K562 (cell line): ENCODE data around the gene CDK11B. TPM values are rescaled to one million over a fixed set of nuclear protein-coding genes. Genes with fewer than 3 reads are reported as not detected.

Experiments
- ATAC-seq: fragments of 200-7000 bp; cut with Tn5 transposase; 3 replicates; pipeline ENCODE4 v1.9.1; 2020; ENCODE audit warnings: moderate library complexity
- BruUV-seq: library from RNA; stranded (reverse); fragments of 400-500 nt; replicated peaks from 2 replicates; lab custom pipeline; 2021; lab: Mats Ljungman, UMichigan
- CTCF ChIA-PET: fragments of 300-600 bp; formaldehyde crosslinking; extraction: SDS; loops from one replicate; lab custom pipeline; 2021; ENCODE audit warnings: low intra/inter-chr PET ratio; lab: Yijun Ruan, JAX
- POLR2A ChIA-PET: fragments of 300-600, 350-650 bp; sonication (Branson Sonifier 250); formaldehyde crosslinking; extraction: SDS; loops from one replicate; lab custom pipeline; 2021; ENCODE audit warnings: antibody characterized with exemption, inconsistent platforms; lab: Yijun Ruan, JAX
- DNase-seq, 4 experiments: peaks; one replicate each; pipeline versions ENCODE4 v3.0.0 to v3.0.0-alpha.2; 2011 to 2018; ENCODE audit warnings: low spot score in 3 of 4, mixed read lengths in 3 of 4; ENCODE audit errors: extremely low read depth in 1 of 4
- FAIRE-seq: peaks from 2 replicates; lab custom pipeline; 2011; peaks lifted over from hg19 to GRCh38; lab: Jason Lieb, UNC
- H2AFZ ChIP-seq: 2 replicates; pipeline ENCODE4 v1.6.0; 2011; ENCODE audit warnings: low read depth, low read length, control low read depth, inconsistent platforms
- H3K27ac ChIP-seq: fragments of 200-600 bp; 3 replicates; pipeline ENCODE4 v1.8.0; 2011; ENCODE audit warnings: low read depth, mild to moderate bottlenecking, control low read depth, inconsistent platforms, low read length, moderate library complexity, mixed read lengths; ENCODE audit errors: extremely low read depth
- H3K27me3 ChIP-seq, 2 experiments: fragments of 300-600 bp in 1 of 2; 2 replicates in 1 of 2; 3 replicates in 1 of 2; pipeline versions ENCODE4 v1.6.0 to v1.8.0; 2011; ENCODE audit warnings: inconsistent platforms in 2 of 2, low read length in 2 of 2, mild to moderate bottlenecking in 1 of 2, mixed read lengths in 1 of 2, moderate library complexity in 1 of 2; ENCODE audit not compliant: control insufficient read depth in 2 of 2, insufficient read depth in 2 of 2
- H3K36me3 ChIP-seq: fragments of 300-600 bp; 3 replicates; pipeline ENCODE4 v1.8.0; 2011; ENCODE audit warnings: mild to moderate bottlenecking, low read length, inconsistent platforms; ENCODE audit not compliant: control insufficient read depth, insufficient read depth
- H3K4me1 ChIP-seq, 2 experiments: fragments of 200-600 bp in 1 of 2; replicated peaks in 1 of 2; 2 replicates in 1 of 2; 3 replicates in 1 of 2; pipeline versions ENCODE4 v1.5.1 to v1.8.0; 2011; ENCODE audit warnings: inconsistent platforms in 2 of 2, low read length in 2 of 2, mild to moderate bottlenecking in 1 of 2, mixed read lengths in 1 of 2, moderate library complexity in 1 of 2; ENCODE audit not compliant: control insufficient read depth in 2 of 2, insufficient read depth in 2 of 2
- H3K4me2 ChIP-seq: 2 replicates; pipeline ENCODE4 v1.6.1; 2011; ENCODE audit warnings: low read length, control low read depth, inconsistent platforms, mixed read lengths; ENCODE audit not compliant: insufficient read depth
- H3K4me3 ChIP-seq: fragments of 200-600 bp; sonication (generic), shearing (Covaris generic); 2 replicates; pipeline ENCODE4 v1.5.1; 2016; ENCODE audit warnings: control low read depth, inconsistent platforms
- H3K79me2 ChIP-seq: fragments of 200-600 bp; 3 replicates; pipeline ENCODE4 v1.8.0; 2011; ENCODE audit warnings: low read length, inconsistent platforms; ENCODE audit not compliant: control insufficient read depth, insufficient read depth
- H3K9ac ChIP-seq, 2 experiments: 2 replicates each; pipeline versions ENCODE4 v1.6.0 to v1.6.1; 2011; ENCODE audit warnings: low read depth in 2 of 2, low read length in 2 of 2, control low read depth in 1 of 2, inconsistent platforms in 1 of 2, mild to moderate bottlenecking in 1 of 2, mixed read lengths in 1 of 2; ENCODE audit not compliant: insufficient read depth in 1 of 2
- H3K9me1 ChIP-seq: one replicate; pipeline ENCODE4 v1.6.0; 2011; ENCODE audit warnings: inconsistent platforms, mild to moderate bottlenecking, low read length, moderate library complexity; ENCODE audit not compliant: control insufficient read depth, insufficient read depth
- H3K9me3 ChIP-seq: replicated peaks from 2 replicates; pipeline ENCODE4 v1.5.1; 2011; ENCODE audit warnings: low read depth, low read length, inconsistent platforms; ENCODE audit not compliant: control insufficient read depth, insufficient read depth
- H4K20me1 ChIP-seq: replicated peaks from 2 replicates; pipeline ENCODE4 v1.6.1; 2011; ENCODE audit warnings: low read length, inconsistent platforms, mixed read lengths; ENCODE audit not compliant: control insufficient read depth, insufficient read depth
- CBFB ChIP-seq: sonication (generic); formaldehyde crosslinking; IDR thresholded peaks from 2 replicates; pipeline ENCODE4 v1.4.0; 2020; ENCODE audit warnings: mild to moderate bottlenecking, missing genetic modification reagents
- HNRNPL ChIP-seq: fragments of 200-400 bp; formaldehyde crosslinking; IDR thresholded peaks from 2 replicates; pipeline ENCODE4 v1.6.1; 2017; ENCODE audit warnings: low read depth, mild to moderate bottlenecking, low read length
- ZNF354B ChIP-seq: fragments of 250-450 bp; sonication (Bioruptor Pico); IDR thresholded peaks from 2 replicates; pipeline ENCODE4 v1.4.0; 2020
- ZNF561 ChIP-seq: fragments of 450-650 bp; formaldehyde crosslinking; conservative IDR thresholded peaks from 2 replicates; pipeline ENCODE4 v1.4.0; 2020; ENCODE audit warnings: mild to moderate bottlenecking, moderate library complexity
- ZNF696 ChIP-seq: fragments of 250-450 bp; sonication (Bioruptor Pico); conservative IDR thresholded peaks from 2 replicates; pipeline ENCODE4 v1.4.0; 2020; ENCODE audit warnings: mild to moderate bottlenecking, moderate library complexity
- WGBS: fragments of 100-300 bp; shearing (Covaris generic); methylation state at CpG from one replicate; pipeline ENCODE4 v1.1.6; 2016; ENCODE audit warnings: low coverage, mixed read lengths; ENCODE audit not compliant: insufficient coverage; ENCODE audit errors: missing lambda C conversion rate; 5-methylcytosine and 5-hydroxymethylcytosine counted together
- in situ Hi-C: fragments of 300-500 bp; cut with MboI; formaldehyde crosslinking; loops from 4 replicates; pipeline ENCODE4 v1.15.0; 2018; ENCODE audit warnings: inconsistent platforms, mixed read lengths
- intact Hi-C: fragments of 100-400 bp; cut with micrococcal nuclease; formaldehyde crosslinking; loops from 2 replicates; pipeline ENCODE4 v1.14.2; 2022
- polyA plus RNA-seq, 8 experiments: library from polyadenylated mRNA; depleted of rRNA in 4 of 8; stranded (reverse) in 5 of 8; unstranded in 3 of 8; fragments of >200 nt; fragmentation: Nextera tagmentation in 2 of 8; fragmentation: Illumina TruSeq in 1 of 8; extraction: Ambion mirVana in 2 of 8; extraction: Trizol in 1 of 8; gene quantifications; 2 replicates each; pipeline versions ENCODE4 v1.2.1 to v1.2.3, GENCODE V29; 2011 to 2014; ENCODE audit warnings: inconsistent platforms in 1 of 8, missing spikeins in 1 of 8
- total RNA-seq, 7 experiments: library from RNA; depleted of rRNA in 6 of 7; stranded (reverse); fragments of >200 nt in 6 of 7; fragmentation: Illumina TruSeq in 2 of 7; extraction: Trizol in 2 of 7; gene quantifications; 2 replicates each; pipeline versions ENCODE4 v1.2.1 to v1.2.3, GENCODE V29; 2011 to 2021; ENCODE audit warnings: low replicate concordance in 1 of 7
- TF ChIP-seq, protein P1 (sequence below): IDR thresholded peaks from 2 replicates; pipeline ENCODE4 v1.6.1; 2011; ENCODE audit warnings: borderline replicate concordance, low read depth, mild to moderate bottlenecking, moderate library complexity, low read length; ENCODE audit not compliant: insufficient read depth, poor library complexity, severe bottlenecking

The CDK11B gene
- total and polyA plus RNA-seq, 9 of the 15 experiments (the other 6 are each of a cell fraction or from before 2014, with no cell fraction given): 2.8 to 52.2 (median 19.5) TPM

DNA sequence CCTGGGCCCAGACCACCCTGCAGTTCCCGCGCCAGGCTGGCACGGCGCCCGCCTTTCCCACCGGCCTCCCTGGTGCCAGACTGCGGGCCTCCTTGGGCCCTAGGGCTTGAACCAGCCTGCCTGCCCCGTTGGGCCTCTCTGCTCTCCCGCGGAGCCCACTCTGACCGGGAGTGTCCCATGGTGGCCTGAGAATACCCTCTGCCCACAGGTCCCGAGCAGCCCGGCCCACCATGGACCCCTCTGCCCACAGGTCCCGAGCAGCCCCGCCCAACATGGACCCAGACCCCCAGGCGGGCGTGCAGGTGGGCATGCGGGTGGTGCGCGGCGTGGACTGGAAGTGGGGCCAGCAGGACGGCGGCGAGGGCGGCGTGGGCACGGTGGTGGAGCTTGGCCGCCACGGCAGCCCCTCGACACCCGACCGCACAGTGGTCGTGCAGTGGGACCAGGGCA lies 35.6 kb downstream of the CDK11B start:
- no peak overlapping the region for H3K9ac ChIP-seq
- intact Hi-C loops (no loop called here), in situ Hi-C loops (no loop called here)
- H3K27me3 ChIP-seq: no peaks in the 10 kb centered on the region
- H3K4me3 ChIP-seq: no peak overlapping the region
- ChIA-PET POLR2A (interaction anchor here (0.7 kb wide), 1 partner anchor 112 kb away, joined by 3 read pairs; no protein-coding TSS in a partner anchor), CTCF (no interaction called here)
- ATAC-seq (no peak), DNase-seq (no peak), FAIRE-seq (no peak)
- H2AFZ ChIP-seq: no peak overlapping the region
- peaks cover 0 to 95% of the 10 kb centered on the region in 2 experiments; a peak in 3 of 5 replicates for H3K4me1 ChIP-seq
- peaks cover 7% of the 10 kb centered on the region; the same call in 1 of the 2 replicates for H4K20me1 ChIP-seq
- no TSS peak for BruUV-seq
- no peaks in the 10 kb centered on the region for H3K36me3 ChIP-seq
- WGBS: 73% methylated on average over 27 of the region's 33 CpGs
- H3K79me2 ChIP-seq: no peaks in the 10 kb centered on the region
- TF ChIP-seq HNRNPL (peak; percentile 52; the same call in 1 of the 2 replicates), CBFB (CRISPR knock-in tag) (no peak)
- H3K9me3 ChIP-seq: no peaks in the 10 kb centered on the region
- no peaks in the 10 kb centered on the region for H3K9me1 ChIP-seq
- no peak overlapping the region for H3K27ac ChIP-seq
- H3K4me2 ChIP-seq: no peak overlapping the region

DNA sequence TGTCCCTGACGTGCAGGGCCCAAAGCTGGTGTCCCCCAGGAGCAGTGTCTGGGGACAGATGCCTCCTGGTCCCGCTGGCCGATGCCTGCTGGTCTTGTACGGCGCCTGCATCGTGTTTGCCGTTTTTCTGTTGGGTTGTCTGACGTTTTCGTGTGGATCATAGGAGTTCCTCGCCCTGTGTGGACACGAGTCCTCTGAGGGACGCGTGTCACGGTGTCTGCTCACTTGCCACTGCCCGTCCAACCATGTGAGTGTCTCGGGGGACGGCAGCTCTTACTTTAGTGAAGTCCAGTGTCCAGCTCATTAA lies 36.1 kb downstream of the CDK11B start:
- DNase-seq (no peak), FAIRE-seq (no peak), ATAC-seq (no peak)
- Histone ChIP-seq H3K9me1 (no peaks in the 10 kb centered on the region), H3K36me3 (peaks cover 4% of the 10 kb centered on the region; the same call in 2 of the 3 replicates), H3K4me3 (no peak overlapping the region), H4K20me1 (peaks cover 7% of the 10 kb centered on the region; the same call in 1 of the 2 replicates), H3K9ac (peak overlapping the region in 1 of 2 experiments; percentile 19; a peak in 1 of 4 replicates), H3K79me2 (no peaks in the 10 kb centered on the region), H3K27ac (no peak overlapping the region), H3K4me1 (peaks cover 0 to 94% of the 10 kb centered on the region in 2 experiments; a peak in 3 of 5 replicates), H3K27me3 (no peaks in the 10 kb centered on the region), H3K9me3 (no peaks in the 10 kb centered on the region), H2AFZ (no peak overlapping the region), H3K4me2 (no peak overlapping the region)
- CTCF ChIA-PET: no interaction called here
- TF ChIP-seq ZNF354B (CRISPR knock-in tag): no peak
- TF ChIP-seq, protein P1, sequence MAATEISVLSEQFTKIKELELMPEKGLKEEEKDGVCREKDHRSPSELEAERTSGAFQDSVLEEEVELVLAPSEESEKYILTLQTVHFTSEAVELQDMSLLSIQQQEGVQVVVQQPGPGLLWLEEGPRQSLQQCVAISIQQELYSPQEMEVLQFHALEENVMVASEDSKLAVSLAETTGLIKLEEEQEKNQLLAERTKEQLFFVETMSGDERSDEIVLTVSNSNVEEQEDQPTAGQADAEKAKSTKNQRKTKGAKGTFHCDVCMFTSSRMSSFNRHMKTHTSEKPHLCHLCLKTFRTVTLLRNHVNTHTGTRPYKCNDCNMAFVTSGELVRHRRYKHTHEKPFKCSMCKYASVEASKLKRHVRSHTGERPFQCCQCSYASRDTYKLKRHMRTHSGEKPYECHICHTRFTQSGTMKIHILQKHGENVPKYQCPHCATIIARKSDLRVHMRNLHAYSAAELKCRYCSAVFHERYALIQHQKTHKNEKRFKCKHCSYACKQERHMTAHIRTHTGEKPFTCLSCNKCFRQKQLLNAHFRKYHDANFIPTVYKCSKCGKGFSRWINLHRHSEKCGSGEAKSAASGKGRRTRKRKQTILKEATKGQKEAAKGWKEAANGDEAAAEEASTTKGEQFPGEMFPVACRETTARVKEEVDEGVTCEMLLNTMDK: no peak
- no peak for TF ChIP-seq ZNF561 (CRISPR knock-in tag)
- TF ChIP-seq ZNF696: no peak
- in situ Hi-C loops (no loop called here), intact Hi-C loops (no loop called here)
- WGBS: 38% methylated on average over 16 of the region's 17 CpGs
- BruUV-seq: no TSS peak
- POLR2A ChIA-PET: interaction anchor here (0.5 to 1.1 kb wide), 3 partner anchors 33 to 111 kb away, joined by 3 read pairs; no protein-coding TSS in a partner anchor
